DOHH2 (cell line): ENCODE measurements around the gene IFIT2.

ENCODE experiments used
- H3F3A ChIP-seq: fragments of 200-600 bp; sonication (generic), shearing (Covaris generic); 2 replicates; pipeline ENCODE4 v1.6.0; 2016; ENCODE audit warnings: antibody characterized with exemption, mild to moderate bottlenecking; ENCODE audit not compliant: control insufficient read depth, insufficient read depth
- H3K27ac ChIP-seq: fragments of 200-600 bp; sonication (generic); 2 replicates; pipeline ENCODE4 v1.5.1; 2014; ENCODE audit warnings: low read depth, mild to moderate bottlenecking, low read length, moderate library complexity
- H3K27me3 ChIP-seq: fragments of 200-600 bp; sonication (generic); 2 replicates; pipeline ENCODE4 v1.6.1; 2014; ENCODE audit warnings: mild to moderate bottlenecking, low read length, mixed read lengths; ENCODE audit not compliant: control insufficient read depth
- H3K36me3 ChIP-seq: fragments of 200-600 bp; sonication (generic); 2 replicates; pipeline ENCODE4 v1.6.1; 2014; ENCODE audit warnings: mild to moderate bottlenecking, low read length, moderate library complexity, mixed read lengths; ENCODE audit not compliant: control insufficient read depth
- H3K4me1 ChIP-seq: fragments of 200-600 bp; sonication (generic); 2 replicates; pipeline ENCODE4 v1.6.1; 2014; ENCODE audit warnings: mild to moderate bottlenecking, low read length, mixed read lengths; ENCODE audit not compliant: control insufficient read depth
- H3K4me2 ChIP-seq: fragments of 200-600 bp; sonication (generic); 2 replicates; pipeline ENCODE4 v1.6.0; 2014; ENCODE audit warnings: mild to moderate bottlenecking, low read length, moderate library complexity
- H3K4me3 ChIP-seq: fragments of 200-600 bp; sonication (generic); 2 replicates; pipeline ENCODE4 v1.5.1; 2014; ENCODE audit warnings: mild to moderate bottlenecking, low read length, mixed read lengths
- H3K79me2 ChIP-seq: fragments of 200-600 bp; sonication (generic); 2 replicates; pipeline ENCODE4 v1.6.1; 2014; ENCODE audit warnings: mild to moderate bottlenecking, low read length, mixed read lengths; ENCODE audit not compliant: control insufficient read depth
- H3K9me2 ChIP-seq: fragments of 200-600 bp; sonication (generic); replicated peaks from 2 replicates; pipeline ENCODE4 v1.6.1; 2014; ENCODE audit warnings: mild to moderate bottlenecking, low read length, mixed read lengths; ENCODE audit not compliant: control insufficient read depth
- H3K9me3 ChIP-seq: fragments of 200-600 bp; sonication (generic); 2 replicates; pipeline ENCODE4 v1.6.1; 2014; ENCODE audit warnings: antibody characterized with exemption, low read length, mixed read lengths; ENCODE audit not compliant: control insufficient read depth, insufficient read depth
- H4K20me1 ChIP-seq: fragments of 200-600 bp; sonication (generic); 2 replicates; pipeline ENCODE4 v1.6.0; 2014; ENCODE audit warnings: low read depth, mild to moderate bottlenecking, antibody characterized with exemption, low read length, moderate library complexity; ENCODE audit not compliant: control insufficient read depth, insufficient read depth
- CTCF ChIP-seq: fragments of 200-600 bp; sonication (generic); IDR thresholded peaks from one replicate; pipeline ENCODE4 v1.5.1; 2014; ENCODE audit warnings: antibody characterized with exemption, mild to moderate bottlenecking, low read depth, low read length; ENCODE audit not compliant: poor library complexity, severe bottlenecking
- EZH2phosphoT487 ChIP-seq: fragments of 200-600 bp; sonication (generic); IDR thresholded peaks from 2 replicates; pipeline ENCODE4 v1.6.1; 2017; ENCODE audit warnings: borderline replicate concordance, mild to moderate bottlenecking, antibody characterized with exemption, low read length, moderate library complexity, mixed read lengths

The IFIT2 gene

DNA sequence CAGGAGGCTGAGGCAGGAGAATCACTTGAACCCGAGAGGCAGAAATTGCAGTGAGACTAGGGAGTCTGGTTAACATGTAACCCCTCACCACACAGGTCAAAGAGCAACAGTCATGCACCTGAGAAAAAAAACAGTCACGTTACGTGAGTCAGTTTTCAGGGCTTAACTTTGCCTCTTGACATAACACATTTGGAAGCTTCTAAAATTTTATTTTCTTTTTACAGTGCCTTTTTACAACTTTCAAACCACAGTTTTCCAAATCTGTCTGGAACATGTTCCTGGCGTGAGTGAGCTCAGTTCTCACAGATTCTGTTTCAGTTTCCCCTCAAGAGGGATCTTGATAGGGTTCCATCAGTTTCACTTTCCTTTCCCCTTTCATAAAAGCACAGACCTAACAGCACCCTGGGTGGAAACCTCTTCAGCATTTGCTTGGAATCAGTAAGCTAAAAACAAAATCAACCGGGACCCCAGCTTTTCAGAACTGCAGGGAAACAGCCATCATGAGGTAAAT, 30.3 kb downstream of the IFIT2 start:
- TF ChIP-seq CTCF (no peak), EZH2phosphoT487 (no peak)
- Histone ChIP-seq H3K27ac (no peak overlapping the region), H3K4me2 (peak overlapping the region; percentile 61)

GRCh38 chr10:89335226-89335625, 33.4 kb downstream of the IFIT2 start:
- Histone ChIP-seq H3K27ac (no peak overlapping the region), H3K79me2 (no peaks in the 10 kb centered on the region)

More for the DNA sequence above, 30.3 kb downstream of the IFIT2 start:
- peak overlapping the region; percentile 57 for H3K4me3 ChIP-seq
- no peaks in the 10 kb centered on the region for H3K27me3 ChIP-seq
- no peaks in the 10 kb centered on the region for H3K79me2 ChIP-seq
- H3F3A ChIP-seq, result no peaks in the 10 kb centered on the region
- H4K20me1 ChIP-seq, result no peaks in the 10 kb centered on the region
- H3K9me2 ChIP-seq, result no peaks in the 10 kb centered on the region
- peaks cover 33% of the 10 kb centered on the region for H3K4me1 ChIP-seq
- H3K9me3 ChIP-seq, result no peaks in the 10 kb centered on the region
- H3K36me3 ChIP-seq, result no peaks in the 10 kb centered on the region

GRCh38 chr10:89336241-89336640, 34.4 kb downstream of the IFIT2 start:
- H3K4me2 ChIP-seq, result no peak overlapping the region

More at GRCh38 chr10:89335226-89335625, 33.4 kb downstream of the IFIT2 start:
- H3F3A ChIP-seq, result no peaks in the 10 kb centered on the region
- no peaks in the 10 kb centered on the region for H4K20me1 ChIP-seq
- H3K9me2 ChIP-seq, result no peaks in the 10 kb centered on the region
- H3K4me2 ChIP-seq, result no peak overlapping the region
- no peaks in the 10 kb centered on the region for H3K36me3 ChIP-seq
- peaks cover 23% of the 10 kb centered on the region for H3K4me1 ChIP-seq
- H3K4me3 ChIP-seq, result no peak overlapping the region
- TF ChIP-seq CTCF, result no peak
- TF ChIP-seq EZH2phosphoT487, result no peak
- H3K9me3 ChIP-seq, result no peaks in the 10 kb centered on the region
- no peaks in the 10 kb centered on the region for H3K27me3 ChIP-seq

More at GRCh38 chr10:89336241-89336640, 34.4 kb downstream of the IFIT2 start:
- TF ChIP-seq EZH2phosphoT487 (no peak), CTCF (no peak)
- Histone ChIP-seq H3K79me2 (no peaks in the 10 kb centered on the region), H3K36me3 (no peaks in the 10 kb centered on the region), H3K27ac (no peak overlapping the region), H4K20me1 (no peaks in the 10 kb centered on the region), H3K9me2 (no peaks in the 10 kb centered on the region), H3K4me3 (no peak overlapping the region), H3K27me3 (no peaks in the 10 kb centered on the region; the same call in 1 of the 2 replicates), H3K4me1 (peaks cover 23% of the 10 kb centered on the region), H3K9me3 (no peaks in the 10 kb centered on the region), H3F3A (no peaks in the 10 kb centered on the region)
